ENCODE data around the gene NXF2B.
"Not testable (repeated sequence)": the region's sequence is repeated elsewhere in the genome, so short reads cannot be mapped to it uniquely, and the experiment has no call there.

The NXF2B gene, protein sequence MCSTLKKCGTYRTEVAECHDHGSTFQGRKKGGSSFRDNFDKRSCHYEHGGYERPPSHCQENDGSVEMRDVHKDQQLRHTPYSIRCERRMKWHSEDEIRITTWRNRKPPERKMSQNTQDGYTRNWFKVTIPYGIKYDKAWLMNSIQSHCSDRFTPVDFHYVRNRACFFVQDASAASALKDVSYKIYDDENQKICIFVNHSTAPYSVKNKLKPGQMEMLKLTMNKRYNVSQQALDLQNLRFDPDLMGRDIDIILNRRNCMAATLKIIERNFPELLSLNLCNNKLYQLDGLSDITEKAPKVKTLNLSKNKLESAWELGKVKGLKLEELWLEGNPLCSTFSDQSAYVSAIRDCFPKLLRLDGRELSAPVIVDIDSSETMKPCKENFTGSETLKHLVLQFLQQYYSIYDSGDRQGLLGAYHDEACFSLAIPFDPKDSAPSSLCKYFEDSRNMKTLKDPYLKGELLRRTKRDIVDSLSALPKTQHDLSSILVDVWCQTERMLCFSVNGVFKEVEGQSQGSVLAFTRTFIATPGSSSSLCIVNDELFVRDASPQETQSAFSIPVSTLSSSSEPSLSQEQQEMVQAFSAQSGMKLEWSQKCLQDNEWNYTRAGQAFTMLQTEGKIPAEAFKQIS

DNA sequence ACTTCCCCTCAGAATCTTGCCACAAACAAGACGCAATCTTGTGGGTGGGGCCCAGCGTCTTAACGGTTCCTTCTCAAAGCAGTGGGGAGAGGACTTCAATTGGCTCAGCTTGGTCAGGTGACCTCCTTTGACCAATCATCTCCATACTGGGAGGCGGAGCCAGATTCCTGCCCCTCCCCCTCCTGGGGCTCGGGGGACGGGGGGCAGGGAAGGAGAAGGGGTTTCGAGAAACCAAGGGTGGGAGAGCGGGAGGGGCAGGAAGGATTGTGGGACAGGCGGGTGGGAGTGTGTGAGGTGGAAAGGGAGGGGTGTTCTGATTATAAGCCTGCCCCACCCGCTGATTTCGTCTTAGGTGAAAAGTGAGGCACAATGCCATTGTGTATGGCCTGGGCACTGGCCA, at the start of gene NXF2B:
TSS of gene NXF2B (minus strand) at position 101 of the 400 bp plus-strand sequence. CDS start 59,972 bp downstream, outside the sequence.
- not testable (repeated sequence) for DNase-seq

DNA sequence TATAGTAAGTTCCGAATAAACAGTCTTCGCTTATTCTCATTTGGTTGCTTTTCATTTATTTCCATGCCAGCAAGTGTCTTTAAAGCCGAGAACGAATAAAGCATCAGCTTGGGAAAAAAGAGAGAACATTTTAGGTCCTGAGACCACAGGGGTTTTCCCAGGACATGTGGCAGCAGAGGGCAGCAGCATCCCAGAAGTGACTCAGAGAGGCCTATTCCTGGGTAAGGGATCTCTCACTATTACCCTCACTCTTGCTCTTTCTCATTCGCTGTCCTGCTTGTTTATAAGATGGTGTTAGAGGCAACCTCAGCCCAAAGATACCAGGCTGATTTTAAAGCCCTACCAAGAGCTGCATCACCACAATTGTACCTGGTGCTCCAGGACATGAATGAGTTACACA, 39.0 kb upstream of the NXF2B start:
- not testable (repeated sequence) for DNase-seq

DNA sequence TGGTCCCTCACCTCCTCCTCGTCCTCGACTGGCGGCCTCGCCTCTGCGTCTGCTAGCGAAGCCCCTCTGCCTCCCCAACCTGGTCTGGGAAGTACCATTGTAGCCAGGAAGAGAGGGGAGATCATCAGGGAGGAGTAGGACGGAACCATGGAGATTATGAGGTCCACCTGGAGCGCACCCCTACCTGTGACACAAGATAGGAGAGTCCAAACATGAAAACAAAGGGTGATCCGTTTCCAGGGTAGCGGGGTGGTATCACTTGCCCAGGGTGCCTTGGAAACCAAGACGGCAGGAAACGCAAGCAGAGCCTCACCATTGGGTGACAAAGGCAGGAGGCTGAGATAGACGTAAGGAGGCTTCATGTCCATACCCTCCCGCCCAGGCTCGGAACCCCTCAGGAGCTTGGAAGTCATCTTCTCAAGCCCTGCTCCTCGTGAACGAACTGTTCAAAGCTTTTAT, 32.0 kb upstream of the NXF2B start, which contains the start of gene TCP11X2:
TSS of gene TCP11X2 (minus strand) at position 51 of the 459 bp plus-strand sequence.
- not testable (repeated sequence) for DNase-seq

DNA sequence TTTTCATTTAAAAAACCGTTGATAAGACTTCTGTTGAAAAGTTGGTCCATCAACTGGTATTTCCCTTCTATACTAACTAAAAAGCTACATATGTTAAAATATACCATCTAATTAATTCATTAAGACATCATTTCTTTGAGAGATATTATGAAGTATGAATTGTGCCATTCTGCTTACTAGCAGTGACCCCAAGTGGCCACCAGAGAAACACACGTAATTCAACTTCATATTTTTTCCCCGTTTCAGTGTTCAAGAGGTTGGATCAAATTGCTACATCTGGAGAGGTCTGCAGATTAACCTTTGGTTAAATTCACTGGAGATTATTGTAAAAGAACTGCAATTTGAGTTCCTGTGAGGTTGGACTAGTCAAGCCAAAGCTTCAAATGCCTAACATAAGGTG, 30.4 kb upstream of the NXF2B start:
- not testable (repeated sequence) for DNase-seq

DNA sequence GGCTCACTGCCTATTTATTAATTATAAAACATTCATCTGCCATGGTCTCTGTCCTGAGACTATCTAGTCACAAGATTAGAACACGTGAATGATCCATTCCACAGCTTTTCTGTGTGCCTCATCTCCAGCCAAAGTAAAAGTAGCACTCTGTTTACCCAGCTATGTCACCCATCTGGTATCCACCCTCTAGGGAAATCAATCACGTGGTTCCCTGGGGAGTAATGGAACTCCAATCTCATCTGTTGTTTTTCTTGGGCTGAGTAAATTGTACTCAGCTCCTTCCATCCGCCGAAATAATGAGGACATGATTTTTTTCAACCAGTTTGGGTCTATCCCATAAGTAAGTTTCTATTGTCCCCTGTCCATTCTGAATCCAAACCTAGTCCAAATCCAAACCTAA, 18.8 kb upstream of the NXF2B start:
- not testable (repeated sequence) for DNase-seq

DNA sequence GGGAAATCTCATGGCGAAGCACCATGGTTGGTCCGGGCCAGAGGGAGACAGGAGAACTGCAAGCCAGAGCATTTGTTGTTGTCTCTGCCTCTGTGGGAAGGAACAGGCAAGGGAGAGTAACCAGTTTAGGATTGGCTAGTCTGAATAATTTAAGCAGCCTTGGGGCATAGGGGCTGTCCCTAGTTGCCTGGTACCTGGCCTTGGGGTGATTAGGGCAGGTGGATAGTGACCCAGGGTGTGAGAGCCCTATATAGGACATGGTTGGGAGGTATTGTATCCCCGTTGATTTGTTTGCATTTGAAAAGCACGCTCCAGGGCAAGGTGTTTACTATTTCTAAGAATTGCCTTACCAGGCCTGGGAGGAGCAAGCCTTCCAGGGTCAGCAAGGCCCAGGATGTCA, 25.3 kb downstream of the NXF2B start:
- DNase-seq: not testable (repeated sequence)

DNA sequence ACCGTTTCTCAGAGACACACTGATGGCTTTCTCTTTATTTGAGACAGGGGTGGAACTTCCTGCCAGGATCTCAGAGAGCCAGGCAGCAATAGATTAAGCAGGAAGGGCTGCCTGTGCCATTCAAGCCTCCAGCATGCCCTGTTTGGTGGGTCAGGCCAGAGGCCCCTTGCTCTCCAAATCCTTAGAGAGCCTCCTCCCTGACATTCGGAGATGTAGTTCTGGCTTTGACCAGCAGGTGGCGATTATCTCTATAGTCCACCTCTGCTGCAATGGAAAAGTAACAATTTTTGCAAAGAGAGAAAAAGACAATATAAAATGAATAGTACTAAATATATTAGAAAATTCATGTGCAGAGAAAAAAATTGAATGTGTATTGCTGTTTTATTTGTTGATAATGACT, 93.9 kb downstream of the NXF2B start:
- peak; percentile 64 for DNase-seq

DNA sequence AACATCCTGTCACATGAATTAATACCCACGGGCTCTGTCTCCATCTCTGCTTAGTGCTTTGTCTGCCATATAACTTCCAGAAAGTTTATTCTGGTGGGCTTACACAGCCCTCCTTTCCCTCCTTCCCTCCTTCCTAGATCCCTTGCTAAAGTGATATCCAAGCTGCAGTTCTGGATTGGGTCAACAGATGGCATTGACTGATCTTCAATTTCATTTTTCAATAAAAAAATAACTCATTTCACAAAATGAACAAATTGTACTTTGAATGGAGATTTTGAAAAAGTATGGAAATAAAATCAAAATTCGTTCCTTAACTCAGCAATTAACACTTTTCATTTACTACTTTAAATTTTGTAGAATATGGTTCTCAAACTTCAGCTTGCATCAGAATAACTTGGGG, 97.9 kb downstream of the NXF2B start:
- no peak for DNase-seq

DNA sequence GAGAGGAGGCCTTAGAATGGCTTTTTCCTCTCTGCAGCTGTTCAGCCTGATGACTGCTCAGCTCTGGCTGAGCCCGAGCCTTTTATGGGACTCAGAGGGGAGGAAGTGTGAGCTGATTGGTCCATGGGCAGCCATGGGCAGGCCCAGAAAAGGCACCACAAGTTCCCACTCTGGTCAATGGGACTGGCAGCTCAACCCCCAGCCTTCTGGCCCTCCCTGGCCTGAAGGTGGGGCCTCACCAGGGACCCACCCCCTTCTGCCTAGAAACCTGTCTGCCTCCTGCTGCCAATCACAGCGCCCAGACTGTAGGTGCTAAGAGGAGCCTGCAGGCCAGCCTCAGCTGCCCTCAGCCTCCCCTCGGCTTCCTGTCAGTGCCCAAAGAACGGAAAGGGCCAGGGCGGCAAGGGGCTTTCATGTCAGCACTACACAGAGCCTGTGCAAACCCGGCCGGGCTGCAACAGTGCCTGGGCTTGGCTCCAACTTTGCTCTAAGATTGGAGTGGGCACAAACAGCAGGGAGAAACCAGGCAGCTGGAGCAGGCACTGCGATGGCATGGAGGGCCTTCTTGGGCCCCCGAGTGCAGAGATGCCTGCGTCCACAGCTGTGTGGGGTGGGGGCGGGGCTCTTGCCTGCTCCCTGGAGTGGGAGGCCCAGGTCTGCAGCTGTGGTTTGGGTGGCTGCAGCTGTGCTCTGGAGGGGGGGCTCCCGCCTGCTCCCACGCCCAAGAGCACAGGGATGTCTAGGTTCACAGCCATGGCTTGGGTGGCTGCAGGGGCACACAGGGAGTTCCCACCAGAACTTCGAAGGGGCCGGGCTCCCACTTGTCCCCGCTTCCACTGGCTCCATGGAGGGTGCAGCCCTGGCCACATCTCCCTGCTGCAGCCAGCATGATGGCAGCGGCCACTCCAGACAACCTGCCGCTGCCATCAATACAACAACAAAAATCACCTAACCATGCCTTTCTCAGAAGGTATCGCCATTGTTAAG, 100.2 kb downstream of the NXF2B start:
- peak; percentile 3 for DNase-seq

DNA sequence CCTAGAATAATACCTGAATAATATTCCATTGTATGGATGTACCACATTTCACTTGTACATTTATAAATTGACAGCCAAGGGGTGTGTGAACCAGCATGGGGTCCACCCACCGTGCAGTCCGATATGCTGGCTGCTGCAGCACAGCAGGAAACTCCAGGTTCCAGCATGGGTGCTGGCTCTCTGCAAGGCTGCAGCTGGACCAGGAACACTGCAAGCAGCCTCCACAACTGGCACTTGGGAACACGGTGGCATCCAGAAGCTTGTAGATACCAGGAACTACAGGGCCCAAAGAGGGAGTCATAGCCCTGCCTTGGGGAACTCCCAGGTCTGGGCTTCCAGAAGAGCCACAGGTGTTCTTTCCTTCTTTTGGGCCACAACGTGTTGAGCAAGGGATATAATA, 101.6 kb downstream of the NXF2B start:
- no peak for DNase-seq
